UCSD-AML1 (cell line): ENCODE data around the gene DMXL2.
"Not testable (repeated sequence)": the region's sequence is repeated elsewhere in the genome, so short reads cannot be mapped to it uniquely, and the experiment has no call there.

ENCODE experiments used
- DNase-seq: peaks from one replicate; lab custom pipeline; 2025; ENCODE audit not compliant: unreplicated experiment; lab: John Stamatoyannopoulos, UW

The DMXL2 gene

GRCh38 chr15:51496246-51496645 lies 126.3 kb downstream of the DMXL2 start:
- no peak for DNase-seq

- DNase-seq = no peak
These were observed 127.9 kb downstream of the DMXL2 start for GRCh38 chr15:51494411-51495314.

- no peak for DNase-seq
These were observed 128.7 kb downstream of the DMXL2 start for GRCh38 chr15:51493892-51494291.

DNA sequence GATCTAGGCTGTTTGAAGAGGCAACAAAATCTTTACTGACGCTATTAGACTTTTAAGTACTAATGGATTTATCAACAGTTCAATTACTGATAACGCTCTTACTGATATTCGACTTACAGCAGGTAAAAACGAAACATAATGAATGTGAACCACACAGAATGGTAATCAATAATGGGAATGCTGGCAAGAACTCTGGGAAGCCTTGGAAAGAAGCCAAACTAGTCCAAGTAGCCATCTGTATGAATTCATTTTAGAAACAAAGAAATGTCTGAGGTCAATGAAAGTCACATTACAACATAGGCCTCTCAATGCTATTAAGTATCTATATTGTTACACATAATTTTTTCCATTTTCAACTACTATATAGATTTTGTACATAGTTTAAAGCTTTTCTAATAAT lies 130.0 kb downstream of the DMXL2 start:
- no peak for DNase-seq

DNA sequence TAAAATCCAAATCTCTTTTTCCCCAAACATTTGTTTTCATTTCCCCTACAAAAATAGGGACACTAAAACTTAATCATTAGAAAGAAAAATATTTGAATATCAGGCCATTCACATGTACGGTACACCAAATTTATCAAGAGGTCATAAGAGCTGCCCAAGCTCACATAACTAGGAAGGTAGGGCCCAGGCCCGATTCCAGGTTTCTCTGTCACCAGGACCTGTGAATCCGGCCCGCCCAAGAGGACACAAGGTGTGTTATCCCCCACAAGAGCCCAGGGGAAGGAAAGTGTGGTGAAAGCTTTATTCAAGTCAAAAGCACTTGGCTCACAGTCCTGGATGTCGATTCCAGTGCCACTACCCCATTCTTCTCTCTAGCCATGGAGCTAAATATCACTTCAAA lies 130.6 kb downstream of the DMXL2 start:
- DNase-seq = no peak

GRCh38 chr15:51484781-51485180 lies 137.8 kb downstream of the DMXL2 start:
- no peak for DNase-seq

- no peak for DNase-seq
These were observed 138.6 kb downstream of the DMXL2 start for GRCh38 chr15:51483985-51484384.

- no peak for DNase-seq
These were observed 139.1 kb downstream of the DMXL2 start for GRCh38 chr15:51483520-51483919.

DNA sequence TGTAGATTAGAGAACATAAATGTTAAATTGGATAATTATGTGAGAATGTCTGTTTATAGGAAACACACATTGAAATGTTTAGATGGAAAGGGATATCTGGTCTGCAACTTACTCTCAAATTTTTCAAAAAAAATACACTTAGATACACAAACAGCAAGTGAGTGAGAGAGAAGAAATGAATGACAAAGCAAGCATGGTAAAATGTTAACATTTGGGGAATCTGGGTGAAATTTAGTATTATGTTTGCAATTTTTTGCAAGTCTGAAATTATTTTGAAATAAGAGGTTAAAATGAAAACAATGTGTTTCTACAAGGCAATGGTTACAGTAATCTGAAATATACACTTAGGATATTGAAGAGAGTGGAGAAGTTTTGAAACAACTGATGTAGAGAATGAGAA lies 146.8 kb downstream of the DMXL2 start:
- no peak for DNase-seq

GRCh38 chr15:51470512-51470911 lies 152.1 kb downstream of the DMXL2 start:
- no peak for DNase-seq

- DNase-seq = no peak
These were observed 161.8 kb downstream of the DMXL2 start for GRCh38 chr15:51460796-51461195.

GRCh38 chr15:51450001-51450400 lies 172.6 kb downstream of the DMXL2 start:
- no peak for DNase-seq

- no peak for DNase-seq
These were observed 173.8 kb downstream of the DMXL2 start for GRCh38 chr15:51448622-51449399.

DNA sequence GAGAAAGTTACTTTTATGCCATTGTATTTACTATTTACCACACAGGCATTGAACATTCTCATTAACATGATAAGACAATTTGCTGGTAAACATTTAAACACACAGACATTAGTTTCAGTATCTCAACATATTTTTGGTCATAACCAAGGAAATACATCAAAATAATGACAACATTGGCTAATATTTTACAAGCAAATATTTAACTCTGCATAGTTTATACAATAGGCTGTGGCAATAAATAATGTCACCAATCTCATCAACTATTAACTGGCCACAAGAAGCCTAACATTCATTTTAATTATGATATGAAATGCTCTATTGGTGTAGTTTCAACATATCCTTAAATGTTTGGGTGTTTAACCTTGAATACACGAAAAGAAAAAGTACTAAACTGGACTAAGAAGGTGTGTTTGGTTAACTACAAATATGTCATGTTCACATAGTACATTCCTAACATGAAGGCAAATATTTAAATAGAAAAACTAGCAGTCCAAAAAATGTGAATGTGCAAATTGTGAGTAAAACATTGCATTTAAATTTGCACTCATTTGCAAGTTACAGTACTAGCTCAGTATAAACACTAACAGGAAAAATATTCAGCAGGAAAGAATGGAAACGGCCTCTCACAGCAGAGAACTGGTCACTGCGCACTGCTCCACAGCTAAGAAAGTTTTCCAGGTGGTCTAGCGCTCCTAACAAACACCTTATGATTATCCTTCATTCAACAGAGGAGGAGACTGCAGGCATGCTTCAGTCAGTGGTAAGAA lies 174.5 kb downstream of the DMXL2 start:
- DNase-seq = no peak

DNA sequence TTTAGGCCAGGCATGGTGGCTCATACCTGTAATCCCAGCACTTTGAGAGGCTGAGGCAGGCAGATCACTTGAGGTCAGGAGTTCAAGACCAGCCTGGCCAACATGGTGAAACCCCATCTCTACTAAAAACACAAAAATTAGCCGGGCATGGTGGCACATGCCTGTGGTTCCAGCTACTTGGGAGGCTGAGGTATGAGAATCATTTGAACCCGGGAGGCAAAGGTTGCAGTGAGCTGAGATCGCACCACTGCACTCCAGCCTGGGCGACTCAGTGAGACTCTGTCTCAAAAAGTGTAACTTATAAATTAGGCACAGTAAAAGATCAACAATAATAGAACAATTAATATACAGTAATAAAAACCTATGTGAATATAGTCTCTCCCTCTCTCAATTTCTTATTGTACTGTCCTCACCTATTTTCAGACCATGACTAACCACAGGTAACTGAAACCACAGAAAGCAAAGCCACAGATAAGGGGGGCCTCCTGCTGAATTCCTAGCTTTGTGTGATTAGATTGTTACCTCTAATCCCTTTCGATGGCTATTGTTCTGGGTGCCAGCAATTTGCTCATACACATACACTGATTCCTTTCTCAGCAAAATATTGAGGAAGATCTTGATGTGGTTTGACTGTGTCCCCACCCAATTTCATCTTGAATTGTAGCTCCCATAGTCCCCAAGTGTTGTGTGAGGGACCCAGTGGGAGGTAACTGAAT lies 176.4 kb downstream of the DMXL2 start:
- not testable (repeated sequence) for DNase-seq

- no peak for DNase-seq
These were observed 177.8 kb downstream of the DMXL2 start for GRCh38 chr15:51444807-51445206.

- no peak for DNase-seq
These were observed 178.5 kb downstream of the DMXL2 start for GRCh38 chr15:51444112-51444511.

- DNase-seq = no peak
These were observed 179.2 kb downstream of the DMXL2 start for GRCh38 chr15:51443282-51443914.

GRCh38 chr15:51438526-51438925 lies 184.0 kb downstream of the DMXL2 start:
- DNase-seq = no peak

- DNase-seq = no peak
These were observed 197.0 kb downstream of the DMXL2 start for GRCh38 chr15:51425517-51426040.
